Measurements from ENCODE around the gene SUPT3H. TPM values are rescaled to one million over a fixed set of nuclear protein-coding genes. Genes with fewer than 3 reads are reported as not detected.

SUPT3H gene
- total RNA-seq, 3 donors from 2014 or later (not counting 1 experiment from before 2014, with no cell fraction given) = 7.3 to 10.9 (median 9.9) TPM

DNA sequence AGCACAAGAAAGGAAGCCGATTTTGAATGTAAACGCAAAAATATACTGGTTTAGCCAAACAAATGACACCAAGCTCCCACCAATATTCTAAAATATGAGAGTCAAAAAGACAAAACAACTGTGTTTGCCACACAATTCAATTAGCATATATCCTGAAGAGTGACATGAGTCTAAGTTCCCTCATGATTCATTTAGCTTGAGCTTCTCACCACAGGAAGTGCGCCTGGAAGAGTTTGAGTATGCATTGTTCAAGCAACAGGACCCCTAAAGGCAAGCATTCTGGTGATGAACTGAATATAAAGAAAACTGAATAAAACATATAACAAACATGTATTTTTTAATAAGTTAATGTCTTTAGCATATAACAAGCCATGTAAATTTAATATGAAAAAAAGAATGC, 164.8 kb downstream of the SUPT3H start:
- H3K4me1 Mint-ChIP-seq = peaks cover 0 to 4% of the 10 kb centered on the region in 2 donors
- DNase-seq (no peak), ATAC-seq (no peak)
- H3K9me3 Mint-ChIP-seq = peaks cover 0 to 5% of the 10 kb centered on the region in 2 donors
- peaks cover 13% of the 10 kb centered on the region for H3K36me3 Mint-ChIP-seq
- Histone ChIP-seq H3K4me1 (ENCODE audit: control insufficient read depth, insufficient read depth, low read length) (no peaks in the 10 kb centered on the region), H3K27me3 (ENCODE audit: control insufficient read depth, insufficient read depth, low read length) (no peaks in the 10 kb centered on the region), H3K27ac (ENCODE audit: low read length) (no peak overlapping the region), H3K36me3 (ENCODE audit: control insufficient read depth, insufficient read depth, low read length) (no peaks in the 10 kb centered on the region), H3K9me3 (ENCODE audit: control insufficient read depth, insufficient read depth, low read length) (peaks cover 13% of the 10 kb centered on the region), H3K4me3 (ENCODE audit: low read length) (no peak overlapping the region)
- intact Hi-C loops (cut with micrococcal nuclease) = no loop called here
- WGBS (ENCODE audit: insufficient coverage) = 67% methylated on average over 3 of the region's 3 CpGs
- no peak for TF ChIP-seq CTCF (IDR thresholded peaks at IDR 0.05)
- no peak overlapping the region for H3K27ac Mint-ChIP-seq
- H3K27me3 Mint-ChIP-seq (ENCODE audit: low read depth in 2 of 2) = no peaks in the 10 kb centered on the region
- H3K4me3 Mint-ChIP-seq = no peak overlapping the region

GRCh38 chr6:45209762-45210161, 168.0 kb downstream of the SUPT3H start:
- no peaks in the 10 kb centered on the region for H3K36me3 ChIP-seq (ENCODE audit: control insufficient read depth, insufficient read depth, low read length)
- Mint-ChIP-seq H3K4me3 (no peak overlapping the region), H3K27ac (no peak overlapping the region), H3K4me1 (peaks cover 0 to 4% of the 10 kb centered on the region in 2 donors), H3K9me3 (no peaks in the 10 kb centered on the region), H3K36me3 (no peaks in the 10 kb centered on the region), H3K27me3 (ENCODE audit: low read depth in 2 of 2) (no peaks in the 10 kb centered on the region)
- DNase-seq = no peak
- no peak for TF ChIP-seq CTCF (IDR thresholded peaks at IDR 0.05)
- ATAC-seq = no peak
- no peak overlapping the region for H3K4me3 ChIP-seq (ENCODE audit: low read length)
- WGBS (ENCODE audit: insufficient coverage) = 92% methylated on average over 2 of the region's 2 CpGs
- no peak overlapping the region for H3K27ac ChIP-seq (ENCODE audit: low read length)
- no peaks in the 10 kb centered on the region for H3K4me1 ChIP-seq (ENCODE audit: control insufficient read depth, insufficient read depth, low read length)
- intact Hi-C loops (cut with micrococcal nuclease) = no loop called here
- no peaks in the 10 kb centered on the region for H3K27me3 ChIP-seq (ENCODE audit: control insufficient read depth, insufficient read depth, low read length)
- H3K9me3 ChIP-seq (ENCODE audit: control insufficient read depth, insufficient read depth, low read length) = peaks cover 10% of the 10 kb centered on the region

DNA sequence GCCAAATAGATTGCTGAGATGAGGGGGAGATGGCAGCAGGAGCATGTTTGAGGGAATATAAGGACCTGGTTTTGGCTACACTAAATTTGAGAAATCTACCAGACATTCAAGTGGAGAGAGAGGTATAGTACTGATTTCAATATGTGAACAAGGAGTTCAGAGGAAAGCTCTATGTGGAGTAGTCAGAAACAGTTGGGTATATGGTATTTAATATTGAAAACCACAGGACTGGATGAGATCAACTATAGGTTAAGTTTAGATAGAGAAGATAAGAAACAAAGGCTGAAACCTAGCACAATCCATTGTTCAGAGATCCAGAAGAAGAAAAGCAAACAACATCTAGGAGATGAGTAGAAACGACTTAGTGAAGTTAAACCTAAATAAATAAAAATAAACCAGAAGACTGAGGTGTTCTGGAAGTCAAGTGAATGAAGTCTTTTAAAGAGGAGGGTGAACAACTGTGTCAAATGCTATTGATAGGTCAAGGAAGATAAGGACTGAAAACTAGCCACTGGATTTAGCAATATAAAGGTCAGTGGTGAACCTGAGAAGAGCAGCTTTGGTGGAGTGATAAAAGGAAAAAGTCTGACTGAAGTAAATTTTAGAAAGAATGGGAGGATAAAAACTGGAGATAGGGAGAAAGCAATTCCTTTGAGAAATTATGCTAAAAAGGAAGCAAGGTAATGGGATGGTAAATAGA, 170.8 kb downstream of the SUPT3H start:
- no peak for ATAC-seq
- Histone ChIP-seq H3K4me3 (ENCODE audit: low read length) (no peak overlapping the region), H3K4me1 (ENCODE audit: control insufficient read depth, insufficient read depth, low read length) (no peaks in the 10 kb centered on the region), H3K27me3 (ENCODE audit: control insufficient read depth, insufficient read depth, low read length) (no peaks in the 10 kb centered on the region), H3K36me3 (ENCODE audit: control insufficient read depth, insufficient read depth, low read length) (no peaks in the 10 kb centered on the region), H3K27ac (ENCODE audit: low read length) (no peak overlapping the region), H3K9me3 (ENCODE audit: control insufficient read depth, insufficient read depth, low read length) (peaks cover 6% of the 10 kb centered on the region)
- no peak for DNase-seq
- WGBS (ENCODE audit: insufficient coverage) = no CpG with 5 or more reads among the region's 1 CpG
- intact Hi-C loops (cut with micrococcal nuclease) = no loop called here
- H3K9me3 Mint-ChIP-seq = no peaks in the 10 kb centered on the region
- no peak overlapping the region for H3K4me3 Mint-ChIP-seq
- no peaks in the 10 kb centered on the region for H3K36me3 Mint-ChIP-seq
- no peaks in the 10 kb centered on the region for H3K4me1 Mint-ChIP-seq
- H3K27me3 Mint-ChIP-seq (ENCODE audit: low read depth in 2 of 2) = no peaks in the 10 kb centered on the region
- TF ChIP-seq CTCF (IDR thresholded peaks at IDR 0.05) = no peak
- no peak overlapping the region for H3K27ac Mint-ChIP-seq

DNA sequence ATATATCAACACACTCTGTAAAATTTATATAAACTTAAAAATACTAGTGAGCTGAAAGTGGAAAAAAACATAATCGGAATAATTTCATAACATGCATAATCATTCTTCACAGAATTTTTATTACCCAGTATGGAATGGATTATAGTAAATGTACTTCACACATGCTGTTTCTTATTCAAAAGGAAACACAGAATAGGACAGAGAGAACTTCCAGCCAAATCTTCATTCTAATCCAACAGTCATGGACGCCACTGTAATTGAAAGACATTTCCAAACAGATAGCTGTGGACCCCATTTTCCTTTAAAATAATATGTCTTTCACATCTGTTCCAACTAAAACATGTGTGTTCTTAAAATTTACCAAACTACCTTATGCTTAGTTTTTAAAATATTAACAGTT, 176.2 kb downstream of the SUPT3H start:
- H3K36me3 Mint-ChIP-seq = no peaks in the 10 kb centered on the region
- no peaks in the 10 kb centered on the region for H3K9me3 Mint-ChIP-seq
- 100% methylated on average over 1 of the region's 2 CpGs for WGBS (ENCODE audit: insufficient coverage)
- Histone ChIP-seq H3K36me3 (ENCODE audit: control insufficient read depth, insufficient read depth, low read length) (no peaks in the 10 kb centered on the region), H3K4me3 (ENCODE audit: low read length) (no peak overlapping the region), H3K27me3 (ENCODE audit: control insufficient read depth, insufficient read depth, low read length) (no peaks in the 10 kb centered on the region), H3K9me3 (ENCODE audit: control insufficient read depth, insufficient read depth, low read length) (no peaks in the 10 kb centered on the region), H3K27ac (ENCODE audit: low read length) (no peak overlapping the region), H3K4me1 (ENCODE audit: control insufficient read depth, insufficient read depth, low read length) (no peaks in the 10 kb centered on the region)
- intact Hi-C loops (cut with micrococcal nuclease) = no loop called here
- ATAC-seq (no peak), DNase-seq (no peak)
- H3K27me3 Mint-ChIP-seq (ENCODE audit: low read depth in 2 of 2) = no peaks in the 10 kb centered on the region
- H3K4me1 Mint-ChIP-seq = no peaks in the 10 kb centered on the region
- no peak overlapping the region for H3K27ac Mint-ChIP-seq
- TF ChIP-seq CTCF (IDR thresholded peaks at IDR 0.05) = no peak
- no peak overlapping the region for H3K4me3 Mint-ChIP-seq
